GM10266 (cell line): ENCODE data around the gene POLR1A.

Source experiments
- DNase-seq: peaks from one replicate; pipeline ENCODE4 v3.0.0; 2012; ENCODE audit errors: extremely low spot score
- CTCF ChIP-seq: IDR thresholded peaks from 2 replicates; pipeline ENCODE4 v1.5.1; 2012; ENCODE audit warnings: mild to moderate bottlenecking, low read depth; ENCODE audit not compliant: control insufficient read depth, insufficient read depth; ENCODE audit errors: missing control alignments

Gene POLR1A

GRCh38 chr2:86020984-86021383 lies 84.7 kb downstream of the POLR1A start:
- DNase-seq = no peak
- TF ChIP-seq CTCF = no peak

- no peak for TF ChIP-seq CTCF
- no peak for DNase-seq
These were observed 86.6 kb downstream of the POLR1A start for GRCh38 chr2:86019121-86019520.

GRCh38 chr2:86017901-86018896 lies 87.5 kb downstream of the POLR1A start:
- TF ChIP-seq CTCF = no peak
- DNase-seq = no peak

- no peak for DNase-seq
- no peak for TF ChIP-seq CTCF
These were observed 89.1 kb downstream of the POLR1A start for GRCh38 chr2:86016581-86016980.

- no peak for TF ChIP-seq CTCF
- no peak for DNase-seq
These were observed 90.0 kb downstream of the POLR1A start for GRCh38 chr2:86015699-86016098.

GRCh38 chr2:86015006-86015405 lies 90.7 kb downstream of the POLR1A start:
- DNase-seq = no peak
- TF ChIP-seq CTCF = no peak

GRCh38 chr2:86014493-86014892 lies 91.2 kb downstream of the POLR1A start:
- DNase-seq = no peak
- no peak for TF ChIP-seq CTCF
